ENCODE measurements around the gene MT1G.
A peak's percentile ranks its signal among the peaks of the same experiment; 100 is the strongest.

Gene MT1G

GRCh38 chr16:56681939-56682702 lies 14.3 kb upstream of the MT1G start, which contains the start of gene MT1X:
Gene MT1X (plus strand): TSS chr16:56682470. CDS start chr16:56682541, 71 bp downstream.
- TF ChIP-seq TCF12 (IDR thresholded peaks at IDR 0.05; ENCODE audit: low read depth) (peak; percentile 18; the same call in 1 of the 2 replicates), EGR1 (IDR thresholded peaks at IDR 0.05) (no peak), FOXM1 (IDR thresholded peaks at IDR 0.05; ENCODE audit: borderline replicate concordance, low read depth) (no peak), CREB1 (IDR thresholded peaks at IDR 0.05; ENCODE audit: low read depth) (no peak), TAF1 (IDR thresholded peaks at IDR 0.05; ENCODE audit: low read depth) (peak; percentile 75), CEBPB (IDR thresholded peaks at IDR 0.05) (no peak), EP300 (IDR thresholded peaks at IDR 0.05; ENCODE audit: borderline replicate concordance) (no peak; the same call in 1 of the 2 replicates), YY1 (IDR thresholded peaks at IDR 0.05; ENCODE audit: low read depth) (0 out of 2 replicates have a peak, but pooled peaks have one; percentile 22), TEAD4 (IDR thresholded peaks at IDR 0.05) (no peak; the same call in 1 of the 2 replicates), NFIC (IDR thresholded peaks at IDR 0.05) (peak; percentile 67), RAD21 (IDR thresholded peaks at IDR 0.05; ENCODE audit: low read depth) (no peak), ZBTB7A (IDR thresholded peaks at IDR 0.05; ENCODE audit: low read depth) (no peak)
- TF ChIP-seq, protein P1, sequence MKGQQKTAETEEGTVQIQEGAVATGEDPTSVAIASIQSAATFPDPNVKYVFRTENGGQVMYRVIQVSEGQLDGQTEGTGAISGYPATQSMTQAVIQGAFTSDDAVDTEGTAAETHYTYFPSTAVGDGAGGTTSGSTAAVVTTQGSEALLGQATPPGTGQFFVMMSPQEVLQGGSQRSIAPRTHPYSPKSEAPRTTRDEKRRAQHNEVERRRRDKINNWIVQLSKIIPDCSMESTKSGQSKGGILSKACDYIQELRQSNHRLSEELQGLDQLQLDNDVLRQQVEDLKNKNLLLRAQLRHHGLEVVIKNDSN (IDR thresholded peaks at IDR 0.05): no peak
- TF ChIP-seq, protein P2, sequence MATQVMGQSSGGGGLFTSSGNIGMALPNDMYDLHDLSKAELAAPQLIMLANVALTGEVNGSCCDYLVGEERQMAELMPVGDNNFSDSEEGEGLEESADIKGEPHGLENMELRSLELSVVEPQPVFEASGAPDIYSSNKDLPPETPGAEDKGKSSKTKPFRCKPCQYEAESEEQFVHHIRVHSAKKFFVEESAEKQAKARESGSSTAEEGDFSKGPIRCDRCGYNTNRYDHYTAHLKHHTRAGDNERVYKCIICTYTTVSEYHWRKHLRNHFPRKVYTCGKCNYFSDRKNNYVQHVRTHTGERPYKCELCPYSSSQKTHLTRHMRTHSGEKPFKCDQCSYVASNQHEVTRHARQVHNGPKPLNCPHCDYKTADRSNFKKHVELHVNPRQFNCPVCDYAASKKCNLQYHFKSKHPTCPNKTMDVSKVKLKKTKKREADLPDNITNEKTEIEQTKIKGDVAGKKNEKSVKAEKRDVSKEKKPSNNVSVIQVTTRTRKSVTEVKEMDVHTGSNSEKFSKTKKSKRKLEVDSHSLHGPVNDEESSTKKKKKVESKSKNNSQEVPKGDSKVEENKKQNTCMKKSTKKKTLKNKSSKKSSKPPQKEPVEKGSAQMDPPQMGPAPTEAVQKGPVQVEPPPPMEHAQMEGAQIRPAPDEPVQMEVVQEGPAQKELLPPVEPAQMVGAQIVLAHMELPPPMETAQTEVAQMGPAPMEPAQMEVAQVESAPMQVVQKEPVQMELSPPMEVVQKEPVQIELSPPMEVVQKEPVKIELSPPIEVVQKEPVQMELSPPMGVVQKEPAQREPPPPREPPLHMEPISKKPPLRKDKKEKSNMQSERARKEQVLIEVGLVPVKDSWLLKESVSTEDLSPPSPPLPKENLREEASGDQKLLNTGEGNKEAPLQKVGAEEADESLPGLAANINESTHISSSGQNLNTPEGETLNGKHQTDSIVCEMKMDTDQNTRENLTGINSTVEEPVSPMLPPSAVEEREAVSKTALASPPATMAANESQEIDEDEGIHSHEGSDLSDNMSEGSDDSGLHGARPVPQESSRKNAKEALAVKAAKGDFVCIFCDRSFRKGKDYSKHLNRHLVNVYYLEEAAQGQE (IDR thresholded peaks at IDR 0.05; ENCODE audit: low read depth): no peak
- TF ChIP-seq, protein P3, sequence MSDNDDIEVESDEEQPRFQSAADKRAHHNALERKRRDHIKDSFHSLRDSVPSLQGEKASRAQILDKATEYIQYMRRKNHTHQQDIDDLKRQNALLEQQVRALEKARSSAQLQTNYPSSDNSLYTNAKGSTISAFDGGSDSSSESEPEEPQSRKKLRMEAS (IDR thresholded peaks at IDR 0.05): peak; percentile 28

DNA sequence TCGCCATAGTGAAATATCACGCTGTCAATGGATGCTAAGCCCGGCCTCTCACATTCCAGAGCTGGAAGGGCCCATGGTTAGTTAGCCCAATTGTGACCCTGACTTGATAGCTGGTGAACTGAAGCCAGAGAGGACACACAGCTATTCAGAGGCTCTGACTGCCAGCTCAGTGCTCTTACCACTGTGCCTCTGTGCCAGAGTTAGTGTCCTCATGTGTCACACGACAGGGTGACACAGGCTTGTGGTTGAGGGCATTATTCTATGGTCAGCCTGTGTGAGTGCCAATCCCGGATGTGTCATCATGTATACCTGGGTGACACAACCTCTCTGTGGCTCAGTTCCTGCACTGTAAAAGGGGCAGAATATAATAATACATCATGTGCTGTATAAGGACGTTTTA lies 12.0 kb upstream of the MT1G start:
- no peak for TF ChIP-seq EP300 (IDR thresholded peaks at IDR 0.05; ENCODE audit: borderline replicate concordance)

DNA sequence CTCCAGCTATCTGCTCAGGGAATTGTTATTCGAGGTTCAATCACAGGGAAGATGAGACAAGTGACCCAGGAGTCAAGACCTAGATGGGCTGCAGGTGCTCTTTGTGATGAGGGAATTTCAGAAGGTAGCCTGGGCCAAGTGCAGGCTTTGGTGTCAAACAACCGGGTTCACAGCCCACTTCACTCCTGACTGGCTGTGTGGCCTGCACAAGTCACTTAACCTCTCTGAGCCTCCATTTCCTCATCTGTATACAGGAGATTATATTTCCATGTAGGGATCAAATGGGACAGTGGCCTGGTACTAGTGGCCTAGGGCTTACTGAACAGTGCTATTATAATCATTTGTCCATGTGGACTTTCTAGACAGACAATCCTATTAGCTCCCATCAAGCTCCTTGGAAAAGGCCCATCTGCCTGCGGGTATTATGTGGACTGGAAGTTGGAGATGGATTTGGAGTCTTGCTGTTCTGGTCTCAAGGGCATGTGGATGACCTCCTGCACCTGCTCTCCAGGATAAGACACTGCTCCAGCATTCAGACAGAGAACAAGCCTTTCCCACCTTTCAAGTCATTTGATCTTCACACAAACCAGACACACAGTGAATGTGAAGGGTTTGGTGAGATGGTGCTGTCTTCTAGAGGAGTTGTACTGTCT lies 11.3 kb upstream of the MT1G start:
- no peak for TF ChIP-seq RAD21 (IDR thresholded peaks at IDR 0.05; ENCODE audit: low read depth)
- TF ChIP-seq FOXM1 (IDR thresholded peaks at IDR 0.05; ENCODE audit: borderline replicate concordance, low read depth): no peak
- no peak for TF ChIP-seq YY1 (IDR thresholded peaks at IDR 0.05; ENCODE audit: low read depth)
- TF ChIP-seq ZBTB7A (IDR thresholded peaks at IDR 0.05; ENCODE audit: low read depth): no peak
- no peak for TF ChIP-seq TCF12 (IDR thresholded peaks at IDR 0.05; ENCODE audit: low read depth)
- TF ChIP-seq, protein P2 (IDR thresholded peaks at IDR 0.05; ENCODE audit: low read depth): no peak
- TF ChIP-seq EGR1 (IDR thresholded peaks at IDR 0.05): no peak
- no peak for TF ChIP-seq CREB1 (IDR thresholded peaks at IDR 0.05; ENCODE audit: low read depth)
- TF ChIP-seq CEBPB (IDR thresholded peaks at IDR 0.05): no peak
- no peak for TF ChIP-seq TAF1 (IDR thresholded peaks at IDR 0.05; ENCODE audit: low read depth)
- TF ChIP-seq EP300 (IDR thresholded peaks at IDR 0.05; ENCODE audit: borderline replicate concordance): no peak

DNA sequence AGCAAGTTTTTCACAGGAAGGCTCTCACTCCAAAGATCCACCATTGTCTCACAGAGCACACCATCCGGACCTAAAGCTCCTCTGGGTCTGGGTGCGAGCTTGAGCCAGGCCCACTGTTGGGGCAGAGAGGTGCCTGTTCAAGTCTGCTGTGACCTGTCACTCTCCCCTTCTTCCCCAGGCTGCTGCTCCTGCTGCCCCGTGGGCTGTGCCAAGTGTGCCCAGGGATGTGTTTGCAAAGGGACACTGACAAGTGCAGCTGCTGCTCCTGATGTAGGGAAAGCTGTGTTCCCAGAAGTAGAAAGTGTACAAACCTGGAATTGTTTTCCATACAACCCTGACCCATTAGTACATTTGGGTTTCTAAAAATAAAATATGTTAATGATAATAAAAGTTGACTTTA lies 9.6 kb upstream of the MT1G start:
- TF ChIP-seq NFIC (IDR thresholded peaks at IDR 0.05) (no peak), EGR1 (IDR thresholded peaks at IDR 0.05) (no peak), TEAD4 (IDR thresholded peaks at IDR 0.05) (no peak), FOXM1 (IDR thresholded peaks at IDR 0.05; ENCODE audit: borderline replicate concordance, low read depth) (no peak), RAD21 (IDR thresholded peaks at IDR 0.05; ENCODE audit: low read depth) (no peak), CEBPB (IDR thresholded peaks at IDR 0.05) (no peak), TCF12 (IDR thresholded peaks at IDR 0.05; ENCODE audit: low read depth) (no peak), CREB1 (IDR thresholded peaks at IDR 0.05; ENCODE audit: low read depth) (no peak), ZBTB7A (IDR thresholded peaks at IDR 0.05; ENCODE audit: low read depth) (no peak), YY1 (IDR thresholded peaks at IDR 0.05; ENCODE audit: low read depth) (no peak), TAF1 (IDR thresholded peaks at IDR 0.05; ENCODE audit: low read depth) (no peak), EP300 (IDR thresholded peaks at IDR 0.05; ENCODE audit: borderline replicate concordance) (no peak)
- TF ChIP-seq, protein P3 (IDR thresholded peaks at IDR 0.05): no peak
- TF ChIP-seq, protein P1 (IDR thresholded peaks at IDR 0.05): no peak
- TF ChIP-seq, protein P2 (IDR thresholded peaks at IDR 0.05; ENCODE audit: low read depth): no peak

All from Ishikawa (cell line).